Naive thymus-derived CD4-positive, alpha-beta T cell (primary cell): ENCODE results near the gene PLAAT4. TPM values are rescaled to one million over a fixed set of nuclear protein-coding genes. Genes with fewer than 3 reads are reported as not detected.

ENCODE experiments used
- polyA plus RNA-seq, 2 donors: library from polyadenylated mRNA; unstranded; fragments of 300-500 nt; fragmentation: Illumina TruSeq; gene quantifications; one replicate each; pipeline ENCODE4 v1.2.3, GENCODE V29; 2021
- total RNA-seq, 6 experiments: library from RNA in 5 of 6; stranded (reverse) in 5 of 6; gene quantifications; 1 replicate in 5 of 6; 2 replicates in 1 of 6; pipeline ENCODE4 v1.2.3 and lab custom pipeline; 2021 to 2026

The PLAAT4 gene
- total and polyA plus RNA-seq, 7 experiments from 2014 or later, result 96.2 to 468 (median 132) TPM

Other genes starting within 250 kb of the PLAAT4 start
- gene SLC22A9, start 167.0 kb upstream of the PLAAT4 start, total RNA-seq, result not detected
- gene SLC22A9, start 167.0 kb upstream of the PLAAT4 start, polyA plus RNA-seq, result not detected
- gene PLAAT5, start 45.6 kb upstream of the PLAAT4 start, total RNA-seq, result 1 to 10 TPM in 1 of 5 experiments, not detected in 4; 1.1 TPM
- gene PLAAT5, start 45.6 kb upstream of the PLAAT4 start, polyA plus RNA-seq, result not detected
- gene LGALS12, start 30.7 kb upstream of the PLAAT4 start, total RNA-seq, result 1 to 10 TPM in 1 of 5 experiments, not detected in 4; 1.3 TPM
- not detected for gene LGALS12, start 30.7 kb upstream of the PLAAT4 start, polyA plus RNA-seq
- gene PLAAT2, start 26.6 kb downstream of the PLAAT4 start, total RNA-seq, result under 1 TPM in 1 of 5 experiments, not detected in 4; 0.51 TPM
- gene PLAAT2, start 26.6 kb downstream of the PLAAT4 start, polyA plus RNA-seq, result not detected
- gene PLAAT3, start 77.6 kb downstream of the PLAAT4 start, total RNA-seq, result 10 to 100 TPM in 1 of 5 experiments, 1 to 10 TPM in 3, under 1 TPM in 1; 0.92 to 10.3 (median 2.0) TPM
- 1 to 10 TPM; 1.9 to 4.8 TPM for gene PLAAT3, start 77.6 kb downstream of the PLAAT4 start, polyA plus RNA-seq
- 10 to 100 TPM; 25.3 to 33.3 (median 29.5) TPM for gene ATL3, start 134.6 kb downstream of the PLAAT4 start, total RNA-seq
- 10 to 100 TPM; 13.8 to 16.7 TPM for gene ATL3, start 134.6 kb downstream of the PLAAT4 start, polyA plus RNA-seq
- gene RTN3, start 144.7 kb downstream of the PLAAT4 start, total RNA-seq, result 10 to 100 TPM; 20.8 to 65.7 (median 34.4) TPM
- gene RTN3, start 144.7 kb downstream of the PLAAT4 start, polyA plus RNA-seq, result 10 to 100 TPM; 32.6 to 35.2 TPM
- 1 to 10 TPM; 2.1 to 3.6 (median 2.7) TPM for gene ZFTA, start 232.0 kb downstream of the PLAAT4 start, total RNA-seq
- gene ZFTA, start 232.0 kb downstream of the PLAAT4 start, polyA plus RNA-seq, result under 1 TPM; 0.04 to 0.15 TPM